ENCODE measurements around the gene NCBP3.

DNA sequence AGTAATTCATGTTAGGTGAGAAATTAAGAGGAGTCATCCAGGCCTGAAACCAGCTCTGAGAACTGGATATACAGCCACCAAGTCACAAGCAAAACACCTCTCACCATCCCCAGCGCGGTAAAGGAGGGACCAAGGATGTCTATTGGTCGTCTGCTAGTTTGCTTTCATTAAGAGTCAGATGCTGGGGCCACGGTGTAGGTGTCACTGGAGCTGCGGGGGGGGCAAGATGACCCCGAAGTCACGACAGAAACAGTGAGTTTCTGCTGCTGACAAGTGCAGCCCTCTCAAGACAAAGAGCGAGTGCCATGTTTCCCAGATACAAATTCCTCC lies 790 bp downstream of the NCBP3 start:
- no peak for TF ChIP-seq POLR2A (IDR thresholded peaks at IDR 0.05)
- no peak for TF ChIP-seq CTCF (IDR thresholded peaks at IDR 0.05)

Data from ovary (tissue), 3 donors.